Stimulated activated CD4-positive, alpha-beta T cell treated with anti-CD3 and anti-CD28 coated beads, Interleukin-4, amount 100 ng/mL, for 4 hours (primary cell): ENCODE results near the gene TYW3.

Experiments used
- DNase-seq, 2 experiments: peaks; one replicate each; pipeline ENCODE4 v3.0.0-alpha.2; 2020

Gene TYW3, protein sequence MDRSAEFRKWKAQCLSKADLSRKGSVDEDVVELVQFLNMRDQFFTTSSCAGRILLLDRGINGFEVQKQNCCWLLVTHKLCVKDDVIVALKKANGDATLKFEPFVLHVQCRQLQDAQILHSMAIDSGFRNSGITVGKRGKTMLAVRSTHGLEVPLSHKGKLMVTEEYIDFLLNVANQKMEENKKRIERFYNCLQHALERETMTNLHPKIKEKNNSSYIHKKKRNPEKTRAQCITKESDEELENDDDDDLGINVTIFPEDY

DNA sequence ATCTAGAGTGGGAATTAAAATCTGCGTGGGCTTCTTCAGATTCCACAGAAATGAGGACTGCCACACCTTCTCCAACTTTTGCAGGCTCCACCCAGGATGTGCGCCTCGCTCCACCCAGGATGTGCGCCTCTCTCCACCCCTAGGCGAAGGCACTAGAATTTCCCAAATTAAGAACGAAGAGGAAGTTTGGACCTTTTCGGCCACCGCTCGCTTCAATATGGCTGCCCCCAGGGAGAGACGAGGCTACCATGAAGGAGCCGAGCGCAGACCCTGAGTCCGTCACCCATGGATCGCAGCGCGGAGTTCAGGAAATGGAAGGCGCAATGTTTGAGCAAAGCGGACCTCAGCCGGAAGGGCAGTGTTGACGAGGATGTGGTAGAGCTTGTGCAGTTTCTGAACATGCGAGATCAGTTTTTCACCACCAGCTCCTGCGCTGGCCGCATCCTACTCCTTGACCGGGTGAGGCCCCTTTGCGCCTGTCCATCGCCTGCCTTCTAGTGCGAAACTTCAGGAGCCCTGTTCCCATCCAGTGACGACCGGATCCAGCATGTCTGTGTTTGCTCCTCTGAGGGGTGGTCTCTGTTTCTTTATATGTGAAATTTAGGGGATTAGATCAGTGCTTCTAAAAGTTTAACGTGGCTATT is at the start of gene TYW3, which contains the start of gene CRYZ:
Gene TYW3 (plus strand): TSS at position 193 of the 644 bp plus-strand sequence. CDS start 93 bp downstream, at position 286.
Gene CRYZ (minus strand): TSS at position 91 of the 644 bp plus-strand sequence. CDS start 8,229 bp downstream, outside the sequence.
- DNase-seq, result peak; percentile 76

DNA sequence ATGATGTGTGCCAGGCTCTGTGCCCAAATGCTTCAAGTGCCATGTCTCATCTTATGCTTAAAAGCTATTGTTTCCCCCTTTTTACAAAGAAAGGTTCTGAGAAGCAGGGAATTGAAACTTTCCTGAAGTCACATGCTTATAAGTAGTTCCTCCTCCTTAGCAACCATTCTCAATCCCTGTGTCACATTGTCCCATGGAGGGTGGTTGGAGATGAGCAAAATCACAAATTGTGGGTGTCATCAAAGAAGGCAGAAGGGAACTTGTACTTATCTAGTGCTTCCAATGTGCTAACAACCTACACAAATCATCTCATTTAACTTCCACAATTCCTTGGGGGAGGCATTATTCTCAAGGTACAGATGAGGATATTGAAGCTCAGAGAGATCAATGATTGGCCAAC is 49.3 kb upstream of the TYW3 start:
- DNase-seq, result no peak

DNA sequence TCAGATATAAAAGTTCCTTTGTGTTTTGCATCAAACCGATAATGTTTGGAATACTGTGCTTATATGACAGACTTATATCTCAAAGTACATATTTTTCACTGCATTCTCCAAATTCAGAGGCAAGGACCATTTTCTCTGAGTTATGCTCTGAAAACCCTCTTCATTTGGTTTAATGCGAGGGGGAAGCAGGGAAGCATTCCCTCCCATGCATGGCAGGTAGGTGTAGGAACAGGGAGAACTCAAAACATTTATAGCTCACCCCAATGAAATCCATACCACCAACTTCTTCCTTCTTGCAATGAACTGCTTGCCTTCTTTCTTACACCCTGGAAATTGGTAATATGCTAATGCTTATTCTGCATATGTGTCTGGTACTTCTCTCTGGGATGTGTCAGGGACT is 48.7 kb upstream of the TYW3 start:
- no peak for DNase-seq

DNA sequence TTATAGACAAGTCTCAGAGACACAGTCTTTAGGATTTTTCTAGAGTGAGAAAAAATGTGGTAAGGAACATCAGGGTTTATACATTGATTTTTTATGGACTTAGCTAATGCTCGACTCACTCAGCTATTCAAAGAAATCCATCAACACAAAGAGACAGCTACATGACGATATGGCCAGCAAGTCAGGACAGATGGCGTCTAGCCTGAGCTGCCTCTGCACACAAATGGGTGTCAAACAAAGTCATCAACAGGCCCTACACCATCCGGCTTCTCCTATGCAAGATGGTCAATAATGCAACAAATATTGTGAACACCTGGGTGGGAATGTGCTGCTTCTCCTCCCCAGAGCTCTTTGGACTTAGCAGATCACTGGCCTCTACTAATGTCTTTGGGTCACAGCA is 46.0 kb upstream of the TYW3 start:
- DNase-seq, result no peak

DNA sequence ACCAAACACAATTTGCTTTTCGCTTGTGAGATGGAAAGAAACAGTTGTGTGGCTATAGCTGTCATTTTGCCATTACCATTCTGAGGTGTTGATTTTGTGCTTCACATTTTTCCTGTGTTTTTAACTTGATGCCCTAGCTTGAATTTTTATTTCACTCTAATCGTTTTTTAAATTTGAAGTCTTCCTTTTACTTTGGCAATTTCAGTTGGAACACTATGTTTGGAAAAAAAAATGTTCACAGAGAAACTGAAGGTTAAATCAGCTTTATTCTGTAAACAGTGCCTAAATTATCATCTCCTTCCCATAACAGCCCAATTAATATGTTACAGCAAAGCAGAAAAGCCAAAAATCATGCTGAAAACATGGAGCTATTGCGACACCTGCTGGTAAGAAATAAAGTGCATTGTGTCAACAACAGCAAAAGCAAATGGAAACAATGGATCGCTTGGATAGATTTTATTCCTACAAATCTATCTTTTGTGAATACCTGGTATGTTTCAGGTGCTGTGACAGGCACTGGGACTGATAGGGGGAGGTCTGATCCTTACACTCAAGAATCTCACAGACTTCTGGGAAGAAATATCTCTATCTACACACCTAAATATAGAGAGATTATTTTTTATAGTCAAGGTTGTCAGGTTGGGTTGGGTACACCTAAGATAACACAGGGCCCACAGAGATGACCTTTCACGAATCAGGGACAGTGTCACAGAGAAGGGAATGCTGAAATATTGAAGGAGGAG is 43.2 kb upstream of the TYW3 start:
- DNase-seq, result no peak

DNA sequence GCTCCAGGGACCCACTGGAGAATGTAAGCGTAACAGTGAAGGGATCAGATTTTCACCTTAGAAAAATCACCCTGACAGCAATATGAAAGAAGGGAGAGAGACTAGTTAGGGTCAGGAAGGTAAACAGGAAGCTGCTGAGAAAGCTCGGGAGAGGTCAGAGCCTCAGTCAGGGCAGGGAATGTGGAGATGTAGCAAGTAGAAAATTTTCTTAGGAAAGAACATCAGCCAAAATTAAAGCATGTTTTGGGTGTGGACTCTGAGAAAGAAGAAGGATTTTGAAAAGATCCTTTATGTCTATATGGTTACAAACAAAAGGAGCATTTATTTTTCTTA is 42.6 kb upstream of the TYW3 start:
- DNase-seq, result no peak

DNA sequence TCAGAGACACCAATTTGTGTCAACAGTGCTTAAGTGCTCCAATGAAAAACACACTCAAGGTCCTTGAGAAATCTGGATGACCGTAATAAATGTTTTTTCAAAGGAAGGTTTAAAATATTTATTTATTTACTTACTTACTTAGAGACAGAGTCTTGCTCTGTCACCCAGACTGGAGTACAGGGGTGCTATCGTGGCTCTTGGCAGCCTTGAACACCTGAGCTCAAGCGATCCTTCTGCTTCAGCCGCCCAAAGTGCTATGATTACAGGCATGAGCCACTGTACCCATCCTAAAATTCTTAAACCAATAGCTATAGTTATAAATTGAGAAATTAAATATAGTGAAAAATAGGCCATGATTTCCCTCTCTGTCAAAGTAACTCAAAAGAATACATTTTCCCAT is 42.0 kb upstream of the TYW3 start:
- no peak for DNase-seq

DNA sequence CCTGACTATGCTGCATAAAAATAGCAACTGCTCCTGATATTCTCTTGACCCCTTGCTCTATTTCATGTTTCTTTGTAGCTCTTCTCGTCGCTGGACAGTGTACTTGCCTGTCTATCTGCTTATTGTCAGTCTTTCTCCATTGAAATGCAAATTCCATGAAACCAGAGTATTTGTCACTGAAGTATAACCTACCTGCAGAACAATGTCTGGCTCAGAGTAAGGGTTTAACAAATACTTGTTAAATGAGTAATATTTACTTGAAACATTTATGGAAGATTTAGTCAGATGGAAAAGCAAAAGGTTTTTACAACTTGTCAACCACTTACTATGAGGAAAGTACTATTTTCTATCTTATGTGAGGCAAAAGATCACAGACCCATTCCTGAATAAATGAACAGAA is 39.5 kb upstream of the TYW3 start:
- no peak for DNase-seq

DNA sequence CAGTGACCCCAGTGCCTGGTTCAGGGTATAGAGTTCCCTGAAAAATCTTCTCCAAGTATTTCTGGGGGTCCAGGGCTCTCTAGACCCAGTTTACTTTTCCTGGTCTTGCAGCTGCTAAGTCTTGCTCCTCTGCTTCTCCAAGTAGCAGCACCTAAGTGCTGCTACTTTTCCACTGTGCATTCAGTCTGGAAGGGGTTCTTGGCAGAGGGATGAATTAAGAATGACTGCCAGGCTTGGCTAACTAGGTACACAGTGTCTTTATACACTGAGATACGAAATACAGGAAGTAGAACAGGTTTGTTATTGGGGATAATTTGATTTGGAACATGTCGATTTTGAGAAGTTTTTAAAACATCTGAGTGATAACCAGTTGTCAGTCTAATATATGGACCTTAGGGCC is 35.1 kb upstream of the TYW3 start:
- no peak for DNase-seq

DNA sequence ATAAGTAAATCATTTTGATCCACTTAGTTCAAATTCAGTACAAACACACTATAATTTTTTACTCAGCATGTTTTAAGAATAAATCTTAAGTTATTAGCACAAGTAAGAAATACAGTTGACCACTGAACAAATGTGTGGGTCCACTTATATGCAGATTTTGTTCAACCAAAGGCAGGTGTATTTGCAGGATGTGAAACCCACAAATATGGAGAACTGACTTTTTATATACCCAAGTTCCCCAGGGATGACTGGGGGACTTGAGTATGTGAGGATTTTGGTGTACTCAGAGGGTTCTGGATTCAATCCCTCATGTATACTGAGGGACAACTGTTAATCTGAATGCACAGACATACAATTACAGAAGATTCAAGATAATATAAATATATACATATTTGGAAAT is 33.6 kb upstream of the TYW3 start:
- DNase-seq, result no peak

DNA sequence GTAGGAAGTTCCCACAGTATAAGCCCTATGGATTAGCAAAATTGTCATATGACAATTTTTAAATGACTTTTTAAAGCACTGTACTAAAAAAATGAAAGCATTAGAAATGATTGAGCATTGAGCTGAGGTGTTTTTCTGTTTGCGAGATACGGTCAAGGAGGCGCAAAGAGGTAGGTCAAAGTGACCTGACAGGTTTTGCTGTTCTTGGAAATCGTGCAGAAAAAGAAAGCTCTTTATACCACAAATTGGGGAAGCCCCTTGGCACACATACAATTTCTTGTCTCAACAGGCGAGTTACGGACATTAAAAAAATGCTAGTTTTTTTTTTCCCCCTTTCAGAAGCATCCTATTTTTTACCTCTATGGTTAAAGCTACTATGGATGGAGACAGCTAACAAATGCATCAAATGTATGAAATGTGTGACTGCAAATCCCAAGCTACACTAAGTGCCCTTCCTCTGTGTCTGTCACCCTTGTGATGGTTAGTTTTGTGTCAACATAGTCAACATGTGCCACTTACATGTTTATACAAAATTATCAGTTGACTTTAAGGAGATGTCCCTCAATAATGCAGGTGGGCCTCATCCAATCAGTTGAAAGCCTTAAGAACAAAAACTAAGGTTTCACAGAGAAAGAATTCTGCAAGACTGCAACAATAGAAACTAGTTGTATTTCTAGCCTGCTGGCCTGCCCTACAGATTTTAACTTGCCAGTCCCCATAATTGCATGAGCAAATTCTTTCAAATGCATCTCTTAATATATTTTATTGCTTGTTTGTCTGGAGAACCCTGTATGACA is 29.4 kb upstream of the TYW3 start:
- DNase-seq, result no peak

DNA sequence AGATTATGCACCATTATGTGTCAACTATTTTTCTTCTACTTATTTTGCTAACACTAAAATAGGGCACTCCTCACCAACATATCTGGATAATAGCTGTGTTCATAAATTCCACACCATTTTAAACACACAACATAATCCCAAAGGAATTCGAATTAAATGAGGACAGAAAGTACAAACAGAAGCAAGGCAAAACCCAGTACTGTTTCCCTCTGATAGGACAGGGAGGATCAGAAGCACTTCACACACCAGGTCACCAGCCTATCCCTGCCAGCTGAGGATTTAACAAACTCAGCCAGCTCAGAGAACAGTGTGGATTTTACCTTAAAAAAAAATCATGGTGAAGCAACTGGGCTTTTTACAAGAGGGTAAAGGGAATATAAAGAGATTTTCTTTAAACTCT is 20.1 kb upstream of the TYW3 start:
- DNase-seq, result no peak

DNA sequence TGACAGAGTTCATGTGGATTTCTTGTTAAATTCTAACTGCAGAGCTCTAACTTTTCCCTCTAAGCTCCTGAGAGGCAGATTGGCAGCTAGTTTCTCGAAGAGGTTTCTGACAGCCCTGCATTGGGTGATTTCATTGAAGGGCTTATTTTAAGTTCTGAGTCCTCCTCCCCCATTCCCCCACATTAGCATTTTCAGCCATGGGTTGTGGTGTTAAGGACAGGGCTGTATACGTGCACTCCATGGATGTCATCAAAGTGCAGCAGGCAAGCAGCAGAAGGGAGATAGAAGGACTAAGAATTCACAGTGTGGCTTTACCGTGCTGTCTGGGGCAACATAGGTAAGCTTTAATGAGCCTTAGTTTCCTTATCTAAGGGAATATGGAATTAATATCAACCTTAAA is 19.1 kb upstream of the TYW3 start:
- DNase-seq, result no peak

DNA sequence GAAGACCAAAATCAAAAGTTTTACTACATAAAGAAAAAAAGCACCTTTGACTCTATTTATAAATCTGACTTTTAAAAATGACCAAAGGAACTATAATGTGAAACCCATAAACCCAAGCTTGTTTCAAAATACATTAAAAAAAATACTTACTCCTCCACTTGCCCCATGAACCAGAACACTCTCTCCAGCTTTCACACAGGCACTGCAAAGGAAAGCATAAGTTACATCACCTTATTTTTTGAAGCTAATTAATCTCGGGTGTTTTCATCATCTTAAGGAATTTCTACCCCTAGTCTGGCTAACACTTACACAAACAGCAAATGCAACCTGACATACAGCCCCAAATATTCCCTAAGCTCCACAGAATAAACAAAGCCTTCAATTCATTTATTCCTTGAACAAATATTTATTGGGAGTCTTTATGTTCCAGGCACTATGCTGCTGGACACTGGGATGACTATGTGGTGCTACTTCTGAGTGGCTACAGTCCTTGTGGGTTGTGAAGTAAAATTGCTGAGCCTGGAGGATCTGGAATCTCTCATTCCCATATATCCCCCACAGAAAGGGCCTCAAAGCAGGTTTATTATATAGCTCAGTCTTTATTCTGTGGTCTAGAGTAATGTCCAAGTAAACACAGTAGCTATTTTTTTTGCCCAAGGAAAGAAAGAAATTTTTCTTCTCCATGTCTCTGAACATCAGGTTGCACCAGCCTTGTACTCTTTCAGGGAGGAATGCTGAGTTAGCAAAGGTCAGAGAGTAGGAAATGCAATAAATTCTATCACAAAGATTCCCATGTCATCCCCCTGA is 18.3 kb upstream of the TYW3 start:
- DNase-seq, result no peak

DNA sequence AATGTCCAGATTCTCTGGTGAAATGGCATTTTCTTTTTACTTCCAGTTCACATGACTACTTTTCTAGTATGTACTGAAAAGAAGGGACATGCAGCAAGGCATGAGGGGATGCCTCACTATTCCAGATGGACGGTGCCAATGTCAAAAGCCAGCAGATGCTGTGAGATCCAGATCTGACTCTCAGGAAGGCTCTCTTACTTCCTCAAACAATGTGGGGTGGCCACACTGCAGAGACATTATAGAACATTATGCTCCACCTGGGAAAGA is 17.8 kb upstream of the TYW3 start:
- no peak for DNase-seq

DNA sequence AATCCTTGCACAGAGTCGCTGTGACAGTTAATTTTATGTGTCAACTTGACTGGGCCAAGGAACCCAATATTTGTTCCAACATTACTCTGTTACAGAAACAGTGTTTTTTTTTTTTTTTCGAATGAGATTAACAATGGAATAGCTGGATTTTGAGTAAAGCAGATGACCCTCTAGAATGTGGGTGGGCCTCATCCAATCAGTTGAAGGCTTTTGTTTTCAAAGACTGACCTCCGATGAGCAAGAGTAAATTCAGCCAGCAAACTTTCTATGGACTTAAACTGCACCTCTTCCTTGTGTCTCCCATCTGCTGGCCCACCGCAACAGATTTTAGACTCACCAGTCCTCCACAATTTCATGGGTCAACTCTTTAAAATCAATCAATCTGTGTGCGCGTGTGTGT is 17.1 kb upstream of the TYW3 start:
- no peak for DNase-seq

DNA sequence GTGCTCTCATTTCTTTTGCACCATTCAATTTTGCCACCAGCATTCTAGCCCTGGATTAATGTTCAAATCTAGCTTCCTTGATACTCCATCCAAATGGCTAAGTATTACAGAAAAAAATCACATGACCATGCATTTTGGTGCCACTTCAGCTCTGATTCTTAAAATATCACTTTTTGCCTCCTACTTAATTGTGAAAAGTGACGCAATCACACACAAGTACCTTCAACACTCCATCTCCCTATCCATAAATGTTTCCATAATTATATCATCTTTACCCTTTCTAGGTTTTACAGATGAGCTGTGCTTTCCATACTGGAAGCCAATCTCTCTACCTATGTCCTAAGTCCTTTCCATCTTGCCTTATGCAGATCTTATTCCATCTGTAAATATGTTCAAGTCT is 16.1 kb upstream of the TYW3 start:
- no peak for DNase-seq

DNA sequence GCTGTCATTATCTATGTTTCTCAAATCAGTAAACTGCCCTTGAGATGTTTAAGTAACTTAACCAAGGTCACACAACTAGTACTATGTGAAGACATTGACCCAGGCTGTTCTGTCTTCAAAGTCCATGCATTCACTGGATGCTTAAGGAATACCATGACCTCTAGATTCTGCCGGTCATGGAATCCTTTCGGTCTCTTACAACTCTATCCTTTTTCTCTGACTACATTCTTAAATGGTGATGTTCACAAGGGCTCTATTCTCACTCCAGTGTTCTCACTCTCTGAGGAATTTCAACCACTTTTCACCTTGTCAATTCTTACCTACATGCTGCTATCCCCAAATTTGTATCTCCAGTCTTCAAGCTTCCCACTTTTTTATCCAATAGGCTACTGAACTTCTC is 15.3 kb upstream of the TYW3 start:
- DNase-seq, result no peak

DNA sequence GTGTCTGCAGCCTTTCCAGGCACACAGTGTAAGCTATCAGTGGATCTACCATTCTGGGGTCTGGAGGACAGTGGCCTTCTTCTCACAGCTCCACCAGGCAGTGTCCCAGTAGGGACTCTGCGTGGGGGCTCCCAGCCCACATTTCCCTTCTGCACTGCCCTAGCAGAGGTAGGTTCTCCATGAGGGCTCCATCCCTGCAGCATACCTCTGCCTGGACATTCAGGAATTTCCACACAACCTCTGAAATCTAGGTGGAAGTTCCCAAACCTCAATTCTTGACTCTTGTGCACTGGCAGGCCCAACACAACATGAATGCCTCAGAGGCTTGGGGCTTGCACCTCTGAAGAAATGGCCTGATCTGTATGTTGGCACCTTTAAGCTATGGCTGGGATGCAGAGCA is 6.9 kb upstream of the TYW3 start:
- DNase-seq, result no peak

DNA sequence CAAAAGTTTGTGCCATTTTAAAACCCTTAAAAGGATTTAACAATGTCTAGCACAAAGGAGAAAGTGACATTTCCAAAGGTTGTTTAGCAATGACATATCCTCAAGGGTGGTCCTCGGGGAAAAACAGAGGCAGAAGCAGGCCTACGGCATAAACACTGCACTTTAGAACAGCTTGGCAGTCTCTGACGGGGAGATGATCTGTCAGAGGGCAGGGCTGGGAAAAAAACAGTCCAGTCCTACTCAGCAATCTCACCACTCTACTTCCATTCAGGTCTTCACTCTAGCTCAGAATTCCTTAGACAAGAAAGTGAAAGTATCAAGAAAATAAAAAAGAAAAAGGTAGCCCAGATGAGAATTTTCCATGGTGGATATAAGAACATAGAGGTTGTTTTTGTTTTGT is 4.2 kb upstream of the TYW3 start:
- no peak for DNase-seq

DNA sequence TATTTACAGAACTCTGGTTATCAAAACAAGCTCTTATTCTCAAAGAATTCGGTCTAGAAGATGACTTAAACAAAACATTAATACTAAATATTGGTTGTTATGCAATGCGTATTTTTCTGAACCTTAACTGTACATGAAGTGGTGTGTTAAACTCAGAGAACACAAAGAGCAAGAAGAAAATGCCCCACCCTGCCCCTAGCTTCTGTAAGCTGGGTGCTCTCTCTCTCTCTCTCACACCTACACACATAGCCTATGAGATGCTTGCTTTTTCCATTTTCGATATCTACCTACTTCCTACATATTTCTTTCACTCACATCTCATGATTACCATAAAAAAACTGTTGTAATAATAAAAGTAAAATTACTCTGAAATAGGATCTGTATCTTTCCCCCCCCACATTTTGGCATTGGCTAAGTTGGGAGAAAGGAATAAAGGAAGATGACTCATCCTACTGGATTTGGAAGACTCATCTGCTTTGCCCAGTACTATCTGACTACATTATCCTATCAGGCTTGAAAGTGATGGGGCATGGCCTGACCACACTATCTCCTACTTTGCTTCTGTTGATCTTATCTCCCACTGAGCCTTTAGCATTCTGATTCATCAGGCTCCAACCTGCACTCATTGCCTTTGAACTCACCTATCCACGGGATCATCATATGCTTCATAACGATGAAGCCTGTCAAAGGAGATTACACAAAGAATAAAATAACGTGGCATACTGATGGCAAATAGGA is 3.0 kb upstream of the TYW3 start:
- no peak for DNase-seq

DNA sequence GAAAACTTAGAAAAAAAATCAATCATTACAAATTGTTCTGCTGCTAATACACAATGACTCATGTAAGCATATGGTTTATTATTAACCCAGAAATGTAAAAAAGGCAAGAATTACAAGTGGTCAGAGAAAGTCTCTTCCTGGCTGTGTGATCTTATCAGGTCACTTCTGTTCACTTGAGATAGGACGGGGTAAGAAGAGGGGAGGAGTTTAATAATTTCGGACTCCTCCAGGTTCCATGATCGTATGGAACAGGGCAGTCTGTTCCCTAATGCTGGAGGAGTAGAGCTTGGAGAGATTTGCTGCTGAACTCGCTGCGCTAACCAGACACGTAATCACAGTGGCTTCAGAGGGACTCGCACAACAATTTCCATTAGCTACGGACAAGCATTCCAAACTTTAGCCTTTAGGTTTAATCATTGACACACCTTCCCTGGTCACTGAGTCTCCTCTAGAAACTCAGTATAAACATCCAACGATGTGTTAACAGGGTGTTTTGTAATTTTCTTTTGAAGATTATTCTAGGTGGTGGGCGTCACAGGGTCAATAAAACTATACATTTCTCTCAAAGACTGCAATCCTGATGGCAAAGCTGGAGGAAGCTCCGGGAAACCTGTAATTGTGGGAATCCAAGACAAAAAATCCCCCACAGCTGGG is 1.4 kb upstream of the TYW3 start:
- no peak for DNase-seq
